RWPE1 (cell line): ENCODE measurements around the gene GRID2.

Experiments used
- CTCF ChIA-PET: fragments of 350-600 bp; sonication (Branson Sonifier 250); formaldehyde crosslinking; extraction: SDS; loops from one replicate; lab custom pipeline; 2021; lab: Yijun Ruan, JAX
- POLR2A ChIA-PET: fragments of 400-600 bp; formaldehyde crosslinking; extraction: SDS; loops from one replicate; lab custom pipeline; 2020; ENCODE audit warnings: antibody characterized with exemption; ENCODE audit not compliant: low non-redundant PET; lab: Yijun Ruan, JAX
- DNase-seq: peaks from one replicate; pipeline ENCODE4 v3.0.0; 2012; ENCODE audit warnings: low spot score
- H3K27ac ChIP-seq: fragments of 450-650 bp; 2 replicates; pipeline ENCODE4 v1.5.1; 2017
- CTCF ChIP-seq: fragments of 450-650 bp; conservative IDR thresholded peaks from 2 replicates; pipeline ENCODE4 v1.5.1; 2017; ENCODE audit warnings: low read depth, mild to moderate bottlenecking

The GRID2 gene

GRCh38 chr4:92843784-92844183 lies 540.0 kb downstream of the GRID2 start:
- CTCF ChIA-PET: no interaction called here
- POLR2A ChIA-PET: no interaction called here
- TF ChIP-seq CTCF: no peak
- DNase-seq: no peak
- H3K27ac ChIP-seq: no peak overlapping the region

DNA sequence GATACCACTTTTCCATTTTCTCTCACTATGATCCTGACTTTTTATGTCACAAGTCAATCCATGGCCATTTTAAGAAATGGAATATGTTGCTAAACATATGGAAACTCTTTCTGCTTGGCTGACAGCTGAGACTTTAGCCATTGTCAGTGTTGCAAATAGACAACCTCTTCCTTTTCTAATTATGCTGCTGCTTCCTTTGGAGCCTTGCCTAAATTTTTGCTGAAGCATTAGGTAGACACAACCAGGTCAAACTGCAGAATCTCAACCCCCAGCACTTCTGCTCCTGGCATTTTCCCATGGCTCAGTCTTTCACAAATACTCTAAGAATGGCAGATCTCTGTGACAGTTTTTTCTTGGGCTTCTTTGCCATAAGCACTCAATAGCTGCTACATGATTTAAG lies 543.3 kb downstream of the GRID2 start:
- ChIA-PET CTCF (no interaction called here), POLR2A (no interaction called here)

DNA sequence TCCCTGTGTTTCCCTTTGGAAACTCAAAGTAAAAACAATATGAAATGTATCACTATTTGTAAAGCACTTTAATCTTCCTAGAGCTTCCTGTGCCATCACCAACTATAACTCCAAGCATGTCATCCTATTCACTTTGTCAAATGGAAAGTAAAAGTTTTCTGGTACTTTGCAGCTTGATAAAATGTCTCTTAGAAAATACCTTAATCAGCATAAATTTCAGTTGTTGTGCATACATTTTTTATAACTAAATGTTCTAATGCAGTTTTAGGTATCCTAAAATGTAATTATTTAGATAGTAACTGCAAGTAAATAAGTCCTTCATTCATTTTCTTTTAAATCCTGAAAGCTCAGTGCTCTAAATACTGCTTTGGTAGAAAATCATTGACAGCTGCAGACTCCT lies 558.7 kb downstream of the GRID2 start:
- CTCF ChIA-PET: no interaction called here
- no peak for TF ChIP-seq CTCF
- POLR2A ChIA-PET: no interaction called here
- no peak overlapping the region for H3K27ac ChIP-seq
- DNase-seq: no peak

More for the DNA sequence above, 543.3 kb downstream of the GRID2 start:
- no peak for TF ChIP-seq CTCF
- no peak for DNase-seq
- H3K27ac ChIP-seq: no peak overlapping the region

- H3K27ac ChIP-seq: no peak overlapping the region
- POLR2A ChIA-PET: no interaction called here
- no peak for TF ChIP-seq CTCF
- DNase-seq: no peak
- CTCF ChIA-PET: no interaction called here
Observed at GRCh38 chr4:92864096-92864495, 560.3 kb downstream of the GRID2 start.

DNA sequence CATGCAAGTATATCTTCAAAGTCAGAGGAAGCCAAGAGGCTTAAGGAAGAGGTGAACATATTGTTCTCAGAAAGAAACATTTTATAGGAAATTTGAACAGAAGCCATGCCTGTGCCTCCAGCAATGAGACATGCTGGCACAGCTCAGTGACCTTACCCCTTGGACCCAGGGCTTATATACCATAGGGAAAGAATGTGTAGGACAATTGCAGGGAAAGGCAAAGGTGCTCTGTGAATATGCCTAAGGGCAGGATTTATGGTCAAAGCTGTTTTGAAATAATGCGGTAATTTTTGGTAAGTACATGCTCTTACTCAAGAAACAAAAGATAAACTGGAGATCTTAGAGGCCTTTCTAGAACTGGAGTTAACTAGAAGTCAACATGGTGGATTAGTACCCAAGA lies 568.8 kb downstream of the GRID2 start:
- peak; percentile 0 for DNase-seq
- ChIA-PET CTCF (interaction anchor here (0.6 to 0.8 kb wide), 3 partner anchors 9 to 32 kb away, joined by 3 to 8 read pairs (median 8); no protein-coding TSS in a partner anchor), POLR2A (no interaction called here)
- no peak overlapping the region for H3K27ac ChIP-seq
- TF ChIP-seq CTCF: no peak

- TF ChIP-seq CTCF: no peak
- DNase-seq: no peak
- ChIA-PET CTCF (interaction anchor here (0.6 kb wide), 1 partner anchor 467 kb away, joined by 3 read pairs; no protein-coding TSS in a partner anchor), POLR2A (no interaction called here)
- H3K27ac ChIP-seq: no peak overlapping the region
Observed at GRCh38 chr4:92885632-92886031, 581.9 kb downstream of the GRID2 start.
